D341Med (cell line): ENCODE results near the gene MACF1.
"Not testable (repeated sequence)": the region's sequence is repeated elsewhere in the genome, so short reads cannot be mapped to it uniquely, and the experiment has no call there.

ENCODE experiments used
- DNase-seq: peaks from one replicate; pipeline ENCODE4 v3.0.0; 2012; ENCODE audit warnings: low spot score

MACF1 gene

DNA sequence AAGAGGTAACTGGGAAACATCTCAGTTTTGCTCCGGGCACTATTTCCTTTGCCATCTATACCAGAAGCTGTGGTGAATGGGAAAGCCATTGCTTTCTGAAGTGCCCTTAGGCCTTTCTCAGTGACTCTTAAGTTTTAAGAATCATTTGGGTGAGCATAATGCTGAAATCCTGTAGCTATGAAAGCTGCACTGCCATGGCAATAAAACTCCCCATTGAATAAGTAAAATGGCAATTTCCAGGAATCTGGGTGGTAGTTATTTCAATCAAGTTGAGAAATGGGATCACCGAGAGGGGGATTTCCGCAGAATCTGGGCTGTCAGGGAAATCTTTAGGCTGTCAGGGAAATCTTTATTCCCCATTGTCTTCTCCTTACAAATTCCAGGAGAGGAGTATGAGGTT lies 26.8 kb upstream of the MACF1 start:
- DNase-seq: no peak

DNA sequence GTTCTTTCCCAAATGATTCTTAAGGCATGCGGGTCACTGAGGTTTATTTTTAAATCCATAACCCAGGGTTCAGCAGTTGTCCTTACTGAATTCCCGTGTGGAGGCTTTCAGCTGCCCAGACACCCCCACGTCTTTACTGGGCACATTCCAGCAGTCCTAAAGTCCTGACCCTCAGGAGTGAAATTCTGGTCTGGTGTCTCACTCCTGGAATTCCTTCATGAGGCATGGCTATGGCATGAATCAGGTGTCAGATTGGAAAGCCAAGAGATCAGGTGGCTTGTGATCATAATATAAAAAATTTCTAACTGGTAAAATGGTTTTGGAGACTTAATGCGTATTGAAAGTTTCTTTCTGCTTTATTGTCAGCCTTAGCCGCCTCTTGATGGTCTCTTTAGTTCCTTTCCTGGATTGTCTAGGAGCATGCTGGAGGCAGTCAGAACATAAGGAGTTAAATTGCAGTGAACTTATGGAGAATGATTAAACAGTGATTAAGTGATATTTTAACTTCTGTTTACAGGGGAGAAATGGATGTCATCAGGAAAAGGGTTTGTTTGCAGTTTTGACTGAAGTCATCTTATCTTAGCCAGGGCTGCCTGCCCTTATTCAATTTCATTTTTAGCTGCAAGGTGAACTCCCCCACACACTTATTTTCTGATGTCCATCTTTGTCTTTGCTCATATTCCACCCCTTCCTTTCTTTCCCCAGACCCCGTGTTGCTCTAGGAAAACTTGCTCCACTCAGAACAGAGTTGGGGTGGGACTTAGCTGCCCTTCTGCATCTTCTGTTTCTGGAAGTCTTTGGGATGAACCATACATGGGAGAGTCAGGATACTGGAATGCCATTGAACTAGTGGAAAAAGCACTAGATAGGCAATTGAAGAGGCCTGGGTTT lies 25.7 kb upstream of the MACF1 start:
- DNase-seq: no peak

DNA sequence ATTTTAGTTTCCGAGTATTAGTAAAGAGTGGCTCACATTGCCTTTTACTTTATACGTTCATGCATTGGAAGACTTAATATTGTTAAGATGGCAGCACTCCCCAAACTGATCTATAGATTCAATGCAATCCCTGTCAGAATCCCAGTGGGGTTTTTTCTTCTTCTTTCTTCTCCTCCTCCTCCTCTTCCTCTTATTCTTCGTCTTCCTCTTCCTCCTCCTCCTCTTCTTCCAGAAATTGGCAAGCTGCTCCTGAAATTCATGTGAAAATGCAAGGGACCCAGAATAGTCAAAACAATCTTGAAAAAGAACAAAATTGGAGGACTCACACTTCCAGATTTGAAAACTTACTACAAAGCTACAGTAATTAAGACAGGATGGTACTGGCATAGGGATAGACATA lies 23.2 kb upstream of the MACF1 start:
- no peak for DNase-seq

DNA sequence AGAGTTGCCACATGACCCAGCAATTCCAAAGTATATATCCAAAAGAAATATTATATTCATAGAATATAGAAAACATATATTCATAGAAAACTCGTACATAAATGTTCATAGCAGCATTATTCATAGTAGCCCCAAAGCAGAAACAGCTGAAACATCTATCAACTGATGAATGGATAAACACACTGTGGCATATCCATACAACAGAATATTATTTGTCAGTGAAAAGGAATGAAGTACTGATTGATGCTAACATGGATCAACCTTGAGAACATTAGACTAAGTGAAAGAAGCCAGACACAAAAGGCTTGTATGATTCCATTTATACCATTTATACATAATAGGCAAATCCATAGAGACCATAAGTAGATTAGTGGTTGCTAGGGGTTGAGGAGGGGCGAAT lies 21.7 kb upstream of the MACF1 start:
- no peak for DNase-seq

DNA sequence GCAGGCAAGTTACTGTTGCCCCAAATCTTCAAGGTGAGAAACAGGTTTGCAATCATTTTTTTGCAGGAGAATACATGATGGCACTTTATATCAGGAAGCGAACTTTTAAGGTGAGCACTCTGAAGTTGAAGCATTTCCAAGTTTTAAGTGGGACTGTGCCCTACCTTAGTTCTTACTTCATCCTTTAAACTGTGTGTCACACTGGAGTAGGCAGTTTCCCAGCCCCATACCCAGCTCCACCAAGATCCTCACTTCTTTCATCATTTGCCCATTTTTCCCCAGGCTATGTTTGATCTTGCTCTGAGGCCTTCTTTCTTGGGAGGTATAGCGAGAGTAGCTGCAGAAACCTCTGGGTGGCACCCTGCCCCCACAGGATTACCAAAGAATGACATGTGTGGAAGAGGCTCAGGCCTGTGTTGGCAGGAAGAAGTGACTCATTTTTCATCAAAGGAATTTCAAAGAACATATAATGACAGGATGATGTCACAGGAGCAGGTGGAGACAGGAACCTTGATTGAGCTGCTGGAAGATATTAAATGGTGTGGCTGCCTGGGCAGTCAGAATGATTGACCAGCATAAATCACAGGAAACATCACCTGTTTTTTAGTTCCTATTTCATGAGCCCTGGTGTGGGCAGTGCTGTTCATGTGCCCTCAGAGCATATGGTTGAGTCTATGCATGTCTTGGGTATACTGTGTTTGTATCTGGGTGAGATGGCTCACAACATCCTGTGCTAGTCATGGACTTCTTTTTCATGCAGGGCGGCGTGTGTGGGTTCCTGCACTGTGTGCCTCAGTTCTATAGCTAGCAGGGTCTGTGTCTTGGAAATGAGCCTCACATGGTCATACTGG lies 20.8 kb upstream of the MACF1 start:
- DNase-seq: peak; percentile 53

DNA sequence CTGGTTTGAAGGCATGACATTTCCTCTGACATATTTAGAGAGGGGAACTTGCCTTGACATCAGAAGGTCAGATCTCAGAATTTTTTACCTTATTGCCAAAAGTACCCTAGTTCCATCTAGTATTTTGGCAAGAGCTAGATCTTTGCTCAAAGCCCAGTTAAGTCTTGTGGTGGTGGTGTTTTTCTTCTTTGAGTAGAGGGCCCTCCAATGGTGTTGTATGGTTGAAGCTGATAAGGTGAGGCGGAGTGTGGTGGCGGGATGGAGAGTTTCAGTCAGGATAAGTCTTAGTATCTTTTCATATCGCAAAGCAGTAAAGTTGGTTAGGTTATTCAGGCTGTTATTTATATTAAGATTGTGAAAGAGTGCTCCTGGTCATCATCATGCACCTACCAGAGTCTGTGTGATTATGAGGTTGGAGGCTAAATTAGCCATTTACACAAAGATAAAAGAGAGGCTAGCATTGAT lies 20.1 kb upstream of the MACF1 start:
- DNase-seq: no peak

DNA sequence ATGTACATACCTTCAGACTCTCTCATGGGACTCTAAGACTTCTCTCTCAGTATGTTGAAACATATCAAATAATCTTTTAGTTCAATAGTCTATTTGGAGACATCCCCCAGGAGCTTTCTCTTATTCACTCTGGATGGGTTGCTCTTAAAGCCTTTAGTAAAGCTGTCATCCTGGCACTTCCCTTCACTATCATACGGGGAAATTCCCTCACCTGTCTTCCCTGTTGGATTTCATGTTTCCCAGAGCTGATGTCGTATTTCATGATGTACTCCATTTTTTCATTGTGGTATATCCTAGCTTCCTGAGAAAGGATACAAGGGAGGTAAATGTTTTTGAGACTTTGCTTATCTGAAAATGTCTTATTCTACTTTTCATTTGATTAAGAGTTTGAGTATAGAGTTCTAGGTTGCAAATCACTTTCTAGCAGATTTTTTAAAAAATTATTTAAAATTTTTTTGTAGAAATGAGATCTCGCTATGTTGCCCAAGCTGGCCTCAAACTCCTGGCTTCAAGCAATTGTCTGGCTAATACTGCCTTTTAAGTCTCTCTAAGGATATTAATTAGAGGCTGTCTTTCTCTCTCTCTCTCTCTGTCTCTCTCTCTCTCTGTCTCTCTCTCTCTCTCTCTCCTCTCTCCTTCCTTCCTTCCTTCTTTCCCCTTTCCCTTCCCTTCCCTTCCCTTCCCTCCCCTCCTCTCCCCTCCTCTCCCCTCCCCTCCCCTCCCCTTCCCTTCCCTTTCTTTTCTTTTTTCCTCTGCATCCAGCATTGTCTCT lies 17.0 kb upstream of the MACF1 start:
- DNase-seq: no peak

DNA sequence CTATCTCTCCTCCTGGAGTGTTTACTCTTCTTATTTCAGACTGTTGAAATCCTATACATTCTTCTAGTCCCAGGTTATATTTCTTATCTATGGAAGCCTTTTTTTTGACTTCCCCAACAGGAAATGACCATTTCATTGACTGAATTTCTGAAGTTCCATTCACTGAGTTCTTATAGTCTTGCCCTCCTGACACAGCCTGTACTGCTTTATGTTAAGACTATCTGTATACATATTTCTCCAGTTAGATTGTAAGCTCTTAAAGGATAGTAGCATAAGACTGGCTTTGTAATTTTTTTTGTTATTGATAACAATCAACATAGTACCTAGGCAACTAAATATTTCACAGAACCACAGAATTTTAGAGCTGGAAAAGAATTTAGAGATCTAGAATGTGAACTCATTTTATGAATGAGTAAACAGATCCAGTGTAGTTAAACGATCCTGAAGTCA lies 14.9 kb upstream of the MACF1 start:
- DNase-seq: no peak

DNA sequence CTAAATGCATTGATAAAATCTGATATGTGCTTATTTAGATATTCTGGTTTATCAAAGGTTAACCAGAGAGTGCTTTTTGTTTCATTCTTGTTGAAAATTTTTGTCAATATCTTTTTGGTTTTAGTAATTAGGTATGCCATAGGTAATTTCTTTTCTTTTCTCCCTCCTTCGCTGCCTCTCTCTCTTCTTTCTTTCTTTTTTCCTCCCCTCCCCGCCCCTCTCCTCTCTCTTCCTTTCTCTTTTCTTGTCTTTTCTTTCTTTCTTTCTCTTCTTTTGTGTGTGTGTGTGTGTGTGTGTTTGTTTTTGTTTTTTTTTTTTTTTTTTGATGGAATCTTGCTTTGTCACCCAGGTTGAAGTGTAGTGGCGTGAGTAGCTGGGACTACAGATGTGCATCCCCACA lies 14.4 kb upstream of the MACF1 start:
- no peak for DNase-seq

DNA sequence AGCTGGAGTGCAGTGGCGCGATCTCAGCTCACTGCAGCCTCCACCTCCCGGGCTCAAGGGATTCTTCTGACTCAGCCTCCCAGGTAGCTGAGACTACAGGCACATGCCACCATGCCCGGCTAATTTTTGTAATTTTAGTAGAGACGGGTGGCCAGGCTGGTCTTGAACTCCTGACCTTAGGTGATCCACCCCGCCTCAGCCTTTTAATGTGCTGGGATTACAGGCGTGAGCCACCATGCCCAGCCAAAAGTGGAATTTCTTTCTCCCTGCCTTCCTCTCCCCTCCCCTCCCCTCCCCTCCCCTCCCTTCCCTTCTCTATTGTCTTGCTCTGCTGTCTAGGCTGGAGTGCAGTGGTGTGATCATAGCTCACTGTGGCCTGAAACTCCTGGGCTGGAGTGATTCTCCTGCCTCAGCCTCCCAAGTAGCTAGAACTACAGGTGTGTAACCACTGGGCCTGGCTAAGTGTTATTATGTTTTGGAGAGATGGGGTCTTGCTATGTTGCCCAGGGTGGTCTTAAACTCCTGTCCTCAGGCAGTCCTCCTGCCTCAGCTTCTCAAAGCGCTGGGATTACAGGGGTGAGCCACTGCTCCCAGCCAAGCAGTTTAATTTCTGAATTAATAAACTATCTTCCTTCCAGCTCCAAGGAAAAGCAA lies 10.0 kb upstream of the MACF1 start:
- no peak for DNase-seq

DNA sequence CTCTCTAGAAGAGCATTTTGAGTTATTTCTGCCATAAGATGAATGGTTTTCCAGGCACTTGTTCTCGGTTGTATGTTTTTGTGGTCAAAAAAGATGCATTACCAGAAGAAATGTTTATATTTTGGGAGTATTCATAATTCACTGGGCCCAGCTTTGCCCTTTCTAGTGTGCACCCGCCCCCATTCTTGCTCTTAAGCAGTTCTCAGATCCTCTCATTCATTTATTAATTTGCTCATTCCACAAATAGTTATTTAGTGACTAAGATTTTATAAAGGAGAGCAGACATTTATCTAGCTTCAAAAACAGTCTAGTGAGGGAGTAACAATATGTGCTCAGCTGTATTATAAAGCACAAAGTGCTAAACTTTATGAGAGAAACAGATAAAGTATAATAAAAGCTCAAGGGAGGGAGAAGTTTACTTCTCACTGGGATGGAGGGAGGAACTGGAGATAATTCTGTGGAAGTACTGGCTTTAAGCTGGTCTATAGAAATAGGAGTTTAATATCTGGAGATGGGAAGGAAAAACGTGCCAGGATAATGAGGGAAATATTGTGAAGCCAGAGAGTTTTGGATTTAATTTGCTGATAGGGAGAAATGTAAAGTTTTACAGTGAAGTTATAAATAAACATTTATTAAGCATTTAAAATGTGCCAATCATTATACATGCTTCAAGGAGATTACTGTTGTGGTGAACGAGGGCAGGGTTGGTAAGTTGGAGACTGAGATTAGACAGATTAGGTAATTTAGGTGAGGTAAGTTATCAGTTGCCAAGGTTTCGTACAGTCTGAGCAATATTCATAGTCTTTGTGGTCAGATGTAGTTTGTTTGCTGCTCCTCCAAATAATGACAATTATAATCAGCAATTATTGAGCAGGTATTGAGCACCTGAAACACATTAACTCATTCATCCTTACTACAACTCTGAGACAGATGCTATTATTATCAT lies 9.1 kb upstream of the MACF1 start:
- DNase-seq: no peak

DNA sequence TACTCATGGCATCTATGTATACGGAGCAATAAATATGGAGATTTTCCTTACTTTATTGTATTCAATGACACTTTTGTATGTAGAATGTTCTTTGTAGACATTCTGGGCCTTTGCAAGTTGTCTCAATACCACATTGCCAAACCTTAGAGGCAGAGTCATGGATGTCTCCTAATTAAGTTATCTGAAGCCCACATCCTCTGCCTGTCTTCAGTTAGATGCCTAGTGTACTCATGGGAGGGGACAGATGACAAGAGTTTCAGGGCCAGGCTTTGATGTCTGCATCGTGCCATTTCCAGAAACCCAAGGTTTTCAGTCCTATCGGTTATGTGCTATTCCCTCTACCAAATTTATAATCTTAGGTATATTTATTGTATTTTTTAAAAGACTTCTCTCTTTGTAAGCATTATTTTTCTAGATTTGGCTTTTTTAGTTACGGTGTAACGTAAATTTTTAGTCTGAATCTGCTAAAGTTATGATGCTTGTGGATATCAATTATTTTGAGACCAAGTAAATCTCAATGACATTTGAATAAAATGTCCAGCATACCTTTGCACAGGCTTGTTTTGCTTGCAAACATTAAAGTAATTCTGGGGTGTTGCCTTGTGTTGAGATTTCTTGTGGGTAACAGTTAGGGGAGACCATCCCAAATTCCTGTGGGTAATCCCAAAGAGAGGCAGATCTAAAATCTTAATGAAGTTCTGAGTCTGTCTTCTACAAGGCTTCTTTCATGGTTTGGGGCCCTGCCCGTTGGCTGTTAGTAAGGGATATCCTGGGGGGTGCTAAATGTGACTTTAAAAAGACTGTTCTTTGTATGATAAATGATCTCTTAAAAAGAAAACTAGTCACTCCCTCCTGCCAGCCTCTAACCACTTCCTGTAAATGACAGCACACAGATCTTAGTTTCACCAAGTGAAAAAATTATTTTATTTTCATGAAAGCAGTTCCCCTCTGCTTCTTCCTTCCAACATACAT lies 8.0 kb upstream of the MACF1 start:
- DNase-seq: no peak

DNA sequence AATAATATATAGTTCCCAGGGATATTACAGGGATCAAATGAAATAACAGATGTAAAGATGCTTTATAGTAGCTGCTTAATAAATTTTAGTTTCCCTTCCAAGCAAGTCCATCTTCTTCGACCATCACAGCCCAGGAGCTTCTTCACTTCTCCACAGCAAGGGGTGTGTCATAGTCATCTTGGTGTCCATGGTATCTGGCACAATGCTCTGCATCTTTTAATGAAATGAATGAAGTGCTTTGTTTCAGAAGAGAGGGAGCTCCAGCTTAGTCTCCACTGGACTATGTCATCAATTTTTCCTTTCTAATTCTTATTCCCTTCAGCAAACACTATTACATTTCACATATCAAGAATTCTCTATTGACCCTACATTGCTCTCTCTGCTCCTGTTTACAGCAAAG lies 4.9 kb upstream of the MACF1 start:
- DNase-seq: no peak

DNA sequence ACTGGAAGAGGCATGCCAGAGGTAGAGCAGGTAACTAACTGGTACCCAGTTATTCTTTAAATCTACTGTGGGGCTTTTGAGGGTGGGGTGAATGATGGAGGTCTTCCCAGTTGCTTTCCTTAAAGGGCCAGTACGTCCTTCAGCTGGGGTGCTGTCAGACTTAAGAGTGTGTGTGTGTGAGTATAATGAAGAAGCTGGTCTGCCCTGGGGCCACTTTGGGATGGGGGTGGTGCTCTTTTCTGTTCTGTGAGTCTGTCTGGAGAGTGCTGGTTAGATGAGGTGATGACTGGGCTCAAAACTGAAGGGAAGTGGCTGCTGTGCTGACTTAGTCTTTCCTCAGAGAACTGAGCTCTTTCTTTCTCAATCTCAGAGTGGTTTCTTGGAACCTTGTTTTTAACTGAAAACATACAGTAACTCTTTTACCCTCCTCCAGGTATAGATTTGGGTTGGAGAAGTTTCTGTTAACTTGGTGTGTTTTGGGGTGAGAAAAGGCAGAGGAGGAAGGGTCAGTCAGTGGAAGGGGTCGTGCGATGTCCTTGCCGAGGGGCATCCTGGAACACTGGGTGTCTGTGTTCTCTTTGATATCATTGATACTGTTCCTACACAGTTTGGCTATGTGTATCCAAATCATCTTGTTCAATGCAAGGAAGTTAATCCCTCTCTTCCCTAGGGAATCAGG lies 746 bp downstream of the MACF1 start:
- DNase-seq: no peak

DNA sequence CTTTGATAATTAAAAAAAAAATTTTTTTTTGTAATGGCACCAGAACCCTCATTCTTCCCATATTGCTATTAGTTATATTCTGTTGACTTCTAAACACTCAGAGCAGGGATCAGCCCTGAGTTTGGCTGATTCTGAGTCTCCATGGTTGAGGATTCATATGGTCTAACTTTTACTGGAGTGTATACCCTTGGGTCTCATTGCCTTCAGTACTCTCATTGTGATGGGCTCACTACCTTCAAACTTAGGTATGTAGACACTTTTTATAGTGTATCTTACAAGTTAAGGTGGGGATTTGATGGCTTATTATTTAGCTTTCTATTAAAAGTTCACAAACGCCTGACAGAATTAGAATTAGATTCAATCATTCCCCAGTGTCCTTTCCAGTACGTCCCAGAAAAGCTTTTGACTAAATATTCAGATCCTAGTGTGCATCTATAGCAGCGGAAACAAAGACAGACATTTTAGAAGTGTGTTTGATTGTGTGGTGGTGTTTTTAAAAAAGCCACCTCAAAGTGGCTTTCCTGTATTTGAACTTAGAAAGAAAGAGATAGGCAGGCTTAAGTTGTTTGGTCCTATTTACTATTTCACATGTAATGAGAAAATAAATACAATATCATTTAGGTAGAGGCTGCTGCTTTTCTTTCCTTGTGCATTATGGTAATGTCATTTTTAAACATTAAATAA lies 1.4 kb downstream of the MACF1 start:
- DNase-seq: no peak

DNA sequence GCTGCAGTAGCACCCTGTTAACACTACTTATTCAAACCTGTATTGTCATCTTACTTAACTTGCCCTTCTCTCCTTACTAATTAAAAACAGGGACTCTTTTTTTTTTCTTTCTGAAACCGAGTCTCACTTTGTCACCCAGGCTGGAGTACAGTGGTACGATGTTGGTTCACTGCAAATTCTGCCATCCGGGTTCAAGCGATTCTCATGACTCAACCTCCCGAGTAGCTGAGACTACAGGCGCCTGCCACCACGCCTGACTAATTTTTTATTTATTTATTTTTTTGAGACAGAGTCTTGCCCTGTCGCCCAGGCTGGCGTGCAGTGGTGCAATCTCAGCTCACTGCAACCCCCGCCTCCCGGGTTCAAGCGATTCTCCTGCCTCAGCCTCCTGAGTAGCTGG lies 3.9 kb downstream of the MACF1 start:
- DNase-seq: not testable (repeated sequence)

DNA sequence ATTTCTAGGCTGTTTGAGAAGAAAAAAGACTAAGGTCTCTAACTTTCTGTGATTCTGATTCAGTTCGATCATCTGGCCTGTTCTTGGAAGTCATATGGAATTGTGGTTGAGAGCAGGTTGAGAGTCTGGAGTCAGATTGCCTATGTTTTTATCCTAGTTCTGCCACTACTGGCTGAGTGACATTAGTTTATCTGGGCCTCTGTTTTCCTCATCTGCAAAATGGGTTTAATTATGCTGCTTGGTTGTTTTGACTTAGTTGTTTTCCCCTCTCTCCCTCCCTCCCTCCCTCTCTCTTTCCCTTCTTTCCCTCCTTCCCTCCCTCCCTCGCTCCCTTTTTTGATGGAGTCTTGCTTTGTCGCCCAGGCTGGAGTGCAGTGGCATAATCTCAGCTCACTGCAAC lies 6.2 kb downstream of the MACF1 start:
- no peak for DNase-seq

DNA sequence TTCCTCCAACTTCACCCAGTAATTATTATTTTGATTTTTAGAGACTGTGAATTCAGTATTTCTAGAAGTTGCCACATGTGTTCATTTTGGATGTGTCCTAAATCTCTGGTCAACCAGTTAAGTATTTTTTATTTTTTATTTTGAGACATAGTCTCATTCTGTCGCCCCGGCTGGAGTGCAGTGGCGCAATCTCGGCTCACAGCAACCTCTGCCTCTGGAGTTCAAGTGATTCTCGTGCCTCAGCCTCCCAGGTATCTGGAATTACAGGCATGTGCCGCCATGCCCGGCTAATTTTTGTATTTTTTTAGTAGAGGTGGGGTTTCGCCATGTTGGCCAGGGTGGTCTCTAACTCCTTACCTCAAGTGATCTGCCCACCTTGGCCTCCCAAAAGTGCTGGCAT lies 8.0 kb downstream of the MACF1 start:
- DNase-seq: no peak
